ENCODE results near the gene DOK5. TPM values are rescaled to one million over a fixed set of nuclear protein-coding genes. Genes with fewer than 3 reads are reported as not detected.

The DOK5 gene
- total RNA-seq, 2 experiments from 2014 or later = 0.53 to 0.71 TPM

GRCh38 chr20:54526801-54527200 is 51.4 kb downstream of the DOK5 start:
- Mint-ChIP-seq H3K9me3 (peaks cover 3% of the 10 kb centered on the region), H3K27ac (no peak overlapping the region), H3K4me1 (ENCODE audit: low read depth) (no peaks in the 10 kb centered on the region), H3K27me3 (peaks cover 7% of the 10 kb centered on the region), H3K36me3 (no peaks in the 10 kb centered on the region), H3K4me3 (no peak overlapping the region)
- ChIA-PET CTCF (no interaction called here), POLR2A (no interaction called here)
- no peak for DNase-seq
- intact Hi-C loops (cut with micrococcal nuclease) = no loop called here

DNA sequence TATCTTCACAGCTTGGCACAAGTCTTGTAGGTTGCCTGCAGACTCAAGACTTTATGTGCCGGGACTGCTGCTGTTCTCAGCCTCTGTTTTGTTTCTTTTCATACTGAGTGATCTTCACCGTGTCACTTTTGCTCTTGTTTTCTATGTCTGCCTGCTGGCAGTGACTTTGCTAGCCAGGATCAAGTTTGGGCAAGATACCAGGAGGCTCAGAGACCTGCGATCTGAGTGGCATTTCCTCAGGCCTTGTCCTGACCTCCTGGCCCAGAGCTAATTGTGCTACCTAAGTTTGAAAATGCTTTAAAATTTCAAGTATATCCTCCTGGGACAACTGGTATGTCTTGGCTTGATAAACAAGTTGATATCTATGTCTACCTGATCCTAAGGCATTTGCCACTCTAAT is 57.2 kb downstream of the DOK5 start:
- DNase-seq = no peak
- intact Hi-C loops (cut with micrococcal nuclease) = no loop called here
- Mint-ChIP-seq H3K4me1 (ENCODE audit: low read depth) (no peaks in the 10 kb centered on the region), H3K9me3 (peaks cover 4% of the 10 kb centered on the region), H3K36me3 (no peaks in the 10 kb centered on the region), H3K27ac (no peak overlapping the region), H3K27me3 (peaks cover 5% of the 10 kb centered on the region), H3K4me3 (no peak overlapping the region)
- ChIA-PET CTCF (no interaction called here), POLR2A (no interaction called here)

GRCh38 chr20:54534101-54534500 is 58.7 kb downstream of the DOK5 start:
- ChIA-PET CTCF (no interaction called here), POLR2A (no interaction called here)
- H3K27ac Mint-ChIP-seq = no peak overlapping the region
- no peak for DNase-seq
- H3K36me3 Mint-ChIP-seq = no peaks in the 10 kb centered on the region
- peaks cover 5% of the 10 kb centered on the region for H3K27me3 Mint-ChIP-seq
- peaks cover 11% of the 10 kb centered on the region for H3K9me3 Mint-ChIP-seq
- intact Hi-C loops (cut with micrococcal nuclease) = no loop called here
- no peak overlapping the region for H3K4me3 Mint-ChIP-seq
- H3K4me1 Mint-ChIP-seq (ENCODE audit: low read depth) = no peaks in the 10 kb centered on the region

GRCh38 chr20:54535033-54535432 is 59.6 kb downstream of the DOK5 start:
- no peaks in the 10 kb centered on the region for H3K4me1 Mint-ChIP-seq (ENCODE audit: low read depth)
- H3K27ac Mint-ChIP-seq = no peak overlapping the region
- H3K4me3 Mint-ChIP-seq = no peak overlapping the region
- peaks cover 11% of the 10 kb centered on the region for H3K9me3 Mint-ChIP-seq
- ChIA-PET CTCF (no interaction called here), POLR2A (no interaction called here)
- intact Hi-C loops (cut with micrococcal nuclease) = no loop called here
- no peak for DNase-seq
- H3K27me3 Mint-ChIP-seq = peaks cover 5% of the 10 kb centered on the region
- no peaks in the 10 kb centered on the region for H3K36me3 Mint-ChIP-seq

DNA sequence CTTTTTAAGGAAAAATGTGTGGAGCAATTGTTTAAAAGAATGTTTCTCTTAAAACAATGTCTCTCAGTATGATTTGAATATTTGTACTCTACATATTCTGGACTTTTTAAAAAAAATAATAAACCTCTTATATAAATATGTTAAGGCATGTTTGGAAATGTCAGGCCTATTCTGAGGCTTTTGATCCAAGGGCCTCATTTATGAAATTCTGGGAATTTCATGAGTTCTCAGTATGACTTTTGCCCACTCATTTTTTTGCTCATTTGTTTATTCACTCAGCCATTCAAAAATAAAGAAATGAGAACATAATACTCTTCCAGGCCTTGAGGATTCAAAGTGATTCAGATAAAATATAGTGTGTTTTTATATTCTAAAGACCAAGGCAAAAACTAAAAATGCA is 60.4 kb downstream of the DOK5 start:
- Mint-ChIP-seq H3K36me3 (no peaks in the 10 kb centered on the region), H3K4me3 (no peak overlapping the region), H3K4me1 (ENCODE audit: low read depth) (no peaks in the 10 kb centered on the region), H3K9me3 (peaks cover 13% of the 10 kb centered on the region), H3K27ac (no peak overlapping the region), H3K27me3 (peaks cover 4% of the 10 kb centered on the region)
- intact Hi-C loops (cut with micrococcal nuclease) = no loop called here
- CTCF ChIA-PET = no interaction called here
- POLR2A ChIA-PET = no interaction called here
- DNase-seq = no peak

DNA sequence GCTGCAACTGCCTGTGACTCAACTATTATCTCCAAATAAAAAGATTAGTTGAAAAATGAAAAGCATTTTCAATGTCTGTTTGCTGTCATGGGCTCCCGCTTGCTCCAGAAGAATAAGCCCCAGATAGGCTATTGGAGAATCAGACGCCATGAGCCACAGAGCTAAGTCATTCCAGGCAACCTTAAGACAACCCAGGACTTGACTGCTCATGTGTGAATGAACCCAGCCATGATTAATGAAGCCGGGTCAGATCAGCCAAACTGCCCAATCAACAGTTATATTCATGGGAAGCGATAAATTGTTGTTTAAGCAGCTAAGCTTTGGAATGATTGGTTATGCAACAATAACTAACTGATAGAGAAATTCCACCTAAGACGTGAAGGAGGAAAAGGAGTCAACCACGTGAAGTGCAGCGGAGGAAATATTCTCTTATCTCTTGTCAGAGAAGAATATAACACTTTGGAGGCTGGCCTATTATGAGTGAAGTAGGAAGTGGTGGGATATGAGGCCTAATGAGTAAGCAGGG is 64.2 kb downstream of the DOK5 start:
- intact Hi-C loops (cut with micrococcal nuclease) = no loop called here
- no peak overlapping the region for H3K27ac Mint-ChIP-seq
- no peak for DNase-seq
- H3K4me1 Mint-ChIP-seq (ENCODE audit: low read depth) = no peaks in the 10 kb centered on the region
- H3K9me3 Mint-ChIP-seq = peaks cover 13% of the 10 kb centered on the region
- ChIA-PET POLR2A (no interaction called here), CTCF (no interaction called here)
- H3K27me3 Mint-ChIP-seq = peaks cover 6% of the 10 kb centered on the region
- H3K4me3 Mint-ChIP-seq = no peak overlapping the region
- no peaks in the 10 kb centered on the region for H3K36me3 Mint-ChIP-seq

GRCh38 chr20:54543369-54543768 is 68.0 kb downstream of the DOK5 start:
- Mint-ChIP-seq H3K4me1 (ENCODE audit: low read depth) (no peaks in the 10 kb centered on the region), H3K27ac (no peak overlapping the region), H3K27me3 (peaks cover 8% of the 10 kb centered on the region), H3K36me3 (no peaks in the 10 kb centered on the region), H3K9me3 (peaks cover 4% of the 10 kb centered on the region), H3K4me3 (no peak overlapping the region)
- intact Hi-C loops (cut with micrococcal nuclease) = no loop called here
- CTCF ChIA-PET = interaction anchor here (0.6 kb wide), 1 partner anchor 1730 kb away, joined by 3 read pairs; no protein-coding TSS in a partner anchor
- POLR2A ChIA-PET = no interaction called here
- DNase-seq = no peak

- Mint-ChIP-seq H3K27ac (no peak overlapping the region), H3K4me3 (no peak overlapping the region), H3K4me1 (ENCODE audit: low read depth) (peaks cover 4% of the 10 kb centered on the region), H3K36me3 (no peaks in the 10 kb centered on the region), H3K9me3 (no peaks in the 10 kb centered on the region), H3K27me3 (peaks cover 8% of the 10 kb centered on the region)
- DNase-seq = no peak
- intact Hi-C loops (cut with micrococcal nuclease) = no loop called here
- POLR2A ChIA-PET = no interaction called here
- CTCF ChIA-PET = no interaction called here
Observed at GRCh38 chr20:54545676-54546358, 70.4 kb downstream of the DOK5 start.

- Mint-ChIP-seq H3K27me3 (peaks cover 6% of the 10 kb centered on the region), H3K27ac (no peak overlapping the region), H3K9me3 (peaks cover 2% of the 10 kb centered on the region), H3K4me3 (no peak overlapping the region), H3K4me1 (ENCODE audit: low read depth) (peaks cover 8% of the 10 kb centered on the region), H3K36me3 (no peaks in the 10 kb centered on the region)
- no peak for DNase-seq
- ChIA-PET CTCF (no interaction called here), POLR2A (no interaction called here)
- intact Hi-C loops (cut with micrococcal nuclease) = no loop called here
Observed at GRCh38 chr20:54548849-54549248, 73.5 kb downstream of the DOK5 start.

GRCh38 chr20:54549658-54550326 is 74.4 kb downstream of the DOK5 start:
- Mint-ChIP-seq H3K36me3 (no peaks in the 10 kb centered on the region), H3K27me3 (peaks cover 2% of the 10 kb centered on the region), H3K9me3 (peaks cover 2% of the 10 kb centered on the region), H3K4me3 (no peak overlapping the region), H3K4me1 (ENCODE audit: low read depth) (peaks cover 8% of the 10 kb centered on the region), H3K27ac (no peak overlapping the region)
- POLR2A ChIA-PET = no interaction called here
- intact Hi-C loops (cut with micrococcal nuclease) = no loop called here
- no peak for DNase-seq
- CTCF ChIA-PET = no interaction called here

DNA sequence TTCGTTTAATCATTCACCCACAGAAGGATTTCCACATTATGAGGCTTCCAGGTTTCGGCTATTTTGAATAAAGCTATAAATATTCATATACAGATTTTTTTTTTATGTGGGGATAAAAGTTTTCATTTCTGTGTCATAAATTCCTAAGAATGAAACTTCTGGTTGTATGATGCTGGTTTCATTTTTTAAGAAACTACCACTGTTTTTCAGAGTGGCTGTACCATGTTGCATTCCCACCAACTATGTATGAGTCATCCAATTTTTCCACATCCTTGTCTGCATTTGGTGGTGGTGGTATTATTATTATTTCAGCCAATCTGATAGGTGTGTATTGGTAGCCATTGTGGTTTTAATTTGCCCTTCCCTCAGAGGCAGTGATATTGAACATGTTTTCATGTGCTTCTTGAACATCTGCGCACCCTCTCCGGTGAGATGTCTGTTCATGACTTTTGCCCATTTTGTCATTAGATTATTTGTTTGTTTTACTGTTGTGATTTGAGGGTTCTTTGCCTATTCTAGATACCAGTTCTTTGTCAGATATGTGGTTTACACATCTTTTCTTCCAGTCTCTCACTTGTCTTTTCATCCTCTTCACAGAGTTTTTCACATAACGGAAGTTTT is 75.5 kb downstream of the DOK5 start:
- Mint-ChIP-seq H3K27me3 (no peaks in the 10 kb centered on the region), H3K4me1 (ENCODE audit: low read depth) (peaks cover 8% of the 10 kb centered on the region), H3K9me3 (peaks cover 2% of the 10 kb centered on the region), H3K4me3 (no peak overlapping the region), H3K27ac (no peak overlapping the region), H3K36me3 (no peaks in the 10 kb centered on the region)
- POLR2A ChIA-PET = interaction anchor here (0.6 kb wide), 1 partner anchor 330 kb away, joined by 3 read pairs; no protein-coding TSS in a partner anchor
- intact Hi-C loops (cut with micrococcal nuclease) = no loop called here
- no peak for DNase-seq
- CTCF ChIA-PET = interaction anchor here (0.6 kb wide), 1 partner anchor 20 kb away, joined by 3 read pairs; no protein-coding TSS in a partner anchor

GRCh38 chr20:54554006-54554405 is 78.6 kb downstream of the DOK5 start:
- Mint-ChIP-seq H3K9me3 (peaks cover 2% of the 10 kb centered on the region), H3K27ac (no peak overlapping the region), H3K4me1 (ENCODE audit: low read depth) (peaks cover 8% of the 10 kb centered on the region), H3K27me3 (no peaks in the 10 kb centered on the region), H3K36me3 (no peaks in the 10 kb centered on the region), H3K4me3 (no peak overlapping the region)
- intact Hi-C loops (cut with micrococcal nuclease) = no loop called here
- ChIA-PET CTCF (no interaction called here), POLR2A (interaction anchor here (0.5 kb wide), 1 partner anchor 78 kb away, joined by 3 read pairs; no protein-coding TSS in a partner anchor)
- DNase-seq = no peak
